IMR-90 (cell line): ENCODE measurements around the gene PNMA8B. TPM values are rescaled to one million over a fixed set of nuclear protein-coding genes. Genes with fewer than 3 reads are reported as not detected.
A peak's percentile ranks its signal among the peaks of the same experiment; 100 is the strongest.

Experiments used
- ATAC-seq: fragments of 200-7000 bp; cut with Tn5 transposase; 2 replicates; pipeline ENCODE4 v1.9.1; 2020; ENCODE audit warnings: low read depth, mild to moderate bottlenecking, moderate library complexity
- BruUV-seq: library from RNA; stranded (reverse); fragments of 400-500 nt; replicated peaks from 2 replicates; lab custom pipeline; 2021; lab: Mats Ljungman, UMichigan
- CTCF ChIA-PET: fragments of 300-600 bp; formaldehyde crosslinking; extraction: SDS; loops from one replicate; lab custom pipeline; 2021; ENCODE audit warnings: antibody characterized with exemption; lab: Yijun Ruan, JAX
- POLR2A ChIA-PET: fragments of 300-600 bp; sonication (Branson Sonifier 250); formaldehyde crosslinking; loops from one replicate; lab custom pipeline; 2022; ENCODE audit warnings: antibody characterized with exemption; ENCODE audit not compliant: unreplicated experiment; lab: Charles Lee
- DNase-seq: peaks from one replicate; pipeline ENCODE4 v3.0.0; 2013
- H2AFZ ChIP-seq: replicated peaks from 2 replicates; pipeline ENCODE3; 2013; ENCODE audit warnings: low read length, mild to moderate bottlenecking; ENCODE audit not compliant: poor library complexity
- H2AK5ac ChIP-seq: 2 replicates; pipeline ENCODE4 v1.6.1; 2013; ENCODE audit warnings: low read depth, low read length, inconsistent platforms
- H2AK9ac ChIP-seq: replicated peaks from 2 replicates; pipeline ENCODE3; 2013; ENCODE audit warnings: mild to moderate bottlenecking, low read depth, low read length, moderate library complexity; ENCODE audit not compliant: poor library complexity
- H2BK120ac ChIP-seq: 2 replicates; pipeline ENCODE4 v1.6.1; 2013; ENCODE audit warnings: low read depth, low read length, inconsistent platforms
- H2BK15ac ChIP-seq: 3 replicates; pipeline ENCODE4 v1.6.1; 2013; ENCODE audit warnings: low read depth, low read length, inconsistent platforms
- H2BK20ac ChIP-seq: 2 replicates; pipeline ENCODE4 v1.6.1; 2013; ENCODE audit warnings: low read depth, mild to moderate bottlenecking, inconsistent platforms, low read length, moderate library complexity
- H2BK5ac ChIP-seq: 2 replicates; pipeline ENCODE4 v1.6.1; 2013; ENCODE audit warnings: mild to moderate bottlenecking, low read depth, low read length, inconsistent platforms; ENCODE audit not compliant: poor library complexity, severe bottlenecking
- H3K14ac ChIP-seq: replicated peaks from 2 replicates; pipeline ENCODE4 v1.6.1; 2013; ENCODE audit warnings: low read depth, low read length, inconsistent platforms
- H3K18ac ChIP-seq: 2 replicates; pipeline ENCODE4 v1.6.1; 2013; ENCODE audit warnings: low read depth, low read length, control low read depth
- H3K23ac ChIP-seq: 2 replicates; pipeline ENCODE4 v1.6.1; 2013; ENCODE audit warnings: low read depth, low read length, inconsistent platforms
- H3K27ac ChIP-seq: 2 replicates; pipeline ENCODE4 v1.5.1; 2013; ENCODE audit warnings: mild to moderate bottlenecking, control low read depth, low read length; ENCODE audit not compliant: insufficient read depth
- H3K27me3 ChIP-seq: 2 replicates; pipeline ENCODE4 v1.6.1; 2013; ENCODE audit warnings: low read length; ENCODE audit not compliant: control insufficient read depth, insufficient read depth
- H3K36me3 ChIP-seq: 2 replicates; pipeline ENCODE4 v1.6.1; 2013; ENCODE audit warnings: low read length, mixed read lengths; ENCODE audit not compliant: control insufficient read depth, insufficient read depth
- H3K4ac ChIP-seq: 2 replicates; pipeline ENCODE4 v1.6.1; 2013; ENCODE audit warnings: low read depth, low read length, inconsistent platforms
- H3K4me1 ChIP-seq: 2 replicates; pipeline ENCODE4 v1.6.1; 2013; ENCODE audit warnings: low read length, mixed read lengths; ENCODE audit not compliant: control insufficient read depth, insufficient read depth
- H3K4me2 ChIP-seq: 2 replicates; pipeline ENCODE4 v1.6.1; 2013; ENCODE audit warnings: low read depth, mild to moderate bottlenecking, control low read depth, low read length, moderate library complexity
- H3K4me3 ChIP-seq: 2 replicates; pipeline ENCODE4 v1.5.1; 2013; ENCODE audit warnings: low read depth, mild to moderate bottlenecking, control low read depth, low read length, moderate library complexity; ENCODE audit not compliant: insufficient read depth
- H3K56ac ChIP-seq: 2 replicates; pipeline ENCODE4 v1.6.1; 2013; ENCODE audit warnings: low read length, inconsistent platforms; ENCODE audit not compliant: insufficient read depth; ENCODE audit errors: extremely low read depth
- H3K79me1 ChIP-seq, 2 experiments: 2 replicates each; pipeline ENCODE4 v1.6.1; 2013; ENCODE audit warnings: low read length in 2 of 2, inconsistent platforms in 1 of 2, low read depth in 1 of 2
- H3K9ac ChIP-seq: 2 replicates; pipeline ENCODE4 v1.6.1; 2013; ENCODE audit warnings: low read depth, low read length, control low read depth
- H3K9me1 ChIP-seq: 2 replicates; pipeline ENCODE4 v1.6.1; 2013; ENCODE audit warnings: low read length, inconsistent platforms; ENCODE audit not compliant: insufficient read depth
- H3K9me3 ChIP-seq: 2 replicates; pipeline ENCODE4 v1.6.1; 2013; ENCODE audit warnings: low read length; ENCODE audit not compliant: control insufficient read depth, insufficient read depth
- H4K20me1 ChIP-seq: 2 replicates; pipeline ENCODE4 v1.6.1; 2013; ENCODE audit warnings: low read length, inconsistent platforms; ENCODE audit not compliant: insufficient read depth
- H4K5ac ChIP-seq: 2 replicates; pipeline ENCODE4 v1.6.1; 2013; ENCODE audit warnings: mild to moderate bottlenecking, low read depth, low read length, control low read depth
- H4K8ac ChIP-seq, 2 experiments: 2 replicates each; pipeline ENCODE4 v1.6.1; 2013; ENCODE audit warnings: low read depth in 2 of 2, low read length in 2 of 2, control low read depth in 1 of 2, inconsistent platforms in 1 of 2
- H4K91ac ChIP-seq: 2 replicates; pipeline ENCODE4 v1.6.1; 2013; ENCODE audit warnings: low read depth, low read length, inconsistent platforms; ENCODE audit not compliant: insufficient read depth
- CEBPB ChIP-seq: IDR thresholded peaks from 2 replicates; pipeline ENCODE4 v1.6.1; 2012; ENCODE audit warnings: low read depth, low read length, improper control_type of control experiment
- CHD1 ChIP-seq: IDR thresholded peaks from 2 replicates; pipeline ENCODE4 v1.6.1; 2012; ENCODE audit warnings: low read depth, low read length, improper control_type of control experiment
- CTCF ChIP-seq: conservative IDR thresholded peaks from 2 replicates; pipeline ENCODE4 v1.5.1; 2012; ENCODE audit warnings: mild to moderate bottlenecking, low read depth, low read length, improper control_type of control experiment
- ELK1 ChIP-seq: fragments of 150-350 bp; IDR thresholded peaks from 2 replicates; pipeline ENCODE4 v1.6.1; 2016; ENCODE audit warnings: low read depth, mild to moderate bottlenecking, low read length, moderate library complexity, borderline replicate concordance
- MAFK ChIP-seq: IDR thresholded peaks from 2 replicates; pipeline ENCODE4 v1.6.1; 2012; ENCODE audit warnings: low read depth, low read length, improper control_type of control experiment
- MXI1 ChIP-seq: IDR thresholded peaks from 2 replicates; pipeline ENCODE4 v1.6.1; 2012; ENCODE audit warnings: low read depth, mild to moderate bottlenecking, low read length, moderate library complexity, borderline replicate concordance
- POLR2A ChIP-seq: IDR thresholded peaks from 2 replicates; pipeline ENCODE4 v1.6.1; 2012; ENCODE audit warnings: mild to moderate bottlenecking, low read depth, low read length
- RAD21 ChIP-seq: IDR thresholded peaks from 2 replicates; pipeline ENCODE4 v1.6.1; 2012; ENCODE audit warnings: low read length, improper control_type of control experiment
- RCOR1 ChIP-seq: IDR thresholded peaks from 2 replicates; pipeline ENCODE4 v1.6.1; 2012; ENCODE audit warnings: mild to moderate bottlenecking, low read length, improper control_type of control experiment; ENCODE audit not compliant: insufficient replicate concordance
- WGBS, 2 experiments: methylation state at CpG; one replicate each; pipeline versions ENCODE4 v1.1.5 to v1.1.7; 2013; ENCODE audit warnings: missing lambda C conversion rate in 2 of 2; ENCODE audit not compliant: insufficient read length in 1 of 2; ENCODE audit errors: extremely low coverage in 2 of 2; 5-methylcytosine and 5-hydroxymethylcytosine counted together
- dilution Hi-C: fragments of 300-500 bp; cut with HindIII; formaldehyde crosslinking; loops from one replicate; pipeline ENCODE4 v1.14.3; 2018; ENCODE audit warnings: low sequenced_read_pairs; ENCODE audit not compliant: unreplicated experiment
- in situ Hi-C: fragments of 300-500 bp; cut with MboI; formaldehyde crosslinking; loops from 3 replicates; pipeline ENCODE4 v1.14.3; 2019; ENCODE audit warnings: low sequenced_read_pairs, inconsistent platforms, mixed read lengths
- intact Hi-C: fragments of 100-400 bp; cut with micrococcal nuclease; formaldehyde crosslinking; loops from 2 replicates; pipeline ENCODE4 v1.10.0; 2022
- polyA plus RNA-seq, 3 experiments: library from polyadenylated mRNA; depleted of rRNA; stranded (reverse); fragments of >200 nt; gene quantifications; 2 replicates each; pipeline ENCODE4 v1.2.3, GENCODE V29; 2012; ENCODE audit warnings: low replicate concordance in 1 of 3
- total RNA-seq: library from RNA; depleted of rRNA; stranded (reverse); fragments of >200 nt; gene quantifications from 2 replicates; pipeline ENCODE4 v1.2.3, GENCODE V29; 2012

PNMA8B gene
- total and polyA plus RNA-seq, 2 of the 4 experiments (the other 2 are of a cell fraction), result 0.12 to 0.18 TPM

GRCh38 chr19:46492841-46493235 is 2.8 kb downstream of the PNMA8B start (continued):
- no peak for TF ChIP-seq MXI1
- TF ChIP-seq RCOR1, result no peak
- TF ChIP-seq MAFK, result no peak
- TF ChIP-seq CEBPB, result no peak

- DNase-seq (no peak), ATAC-seq (no peak)
- Histone ChIP-seq H3K18ac (no peak overlapping the region), H2BK120ac (no peak overlapping the region), H3K9me3 (no peaks in the 10 kb centered on the region), H2AK5ac (no peak overlapping the region), H3K9me1 (no peaks in the 10 kb centered on the region), H2BK20ac (no peak overlapping the region), H3K9ac (no peak overlapping the region), H3K4me3 (no peak overlapping the region), H4K8ac (no peak overlapping the region), H3K23ac (no peak overlapping the region), H2BK15ac (no peak overlapping the region), H3K14ac (no peak overlapping the region), H3K4ac (no peak overlapping the region), H3K36me3 (no peaks in the 10 kb centered on the region), H3K27me3 (peaks cover 45% of the 10 kb centered on the region), H3K4me1 (no peaks in the 10 kb centered on the region), H2AK9ac (peak overlapping the region; percentile 11), H2BK5ac (no peak overlapping the region), H4K5ac (no peak overlapping the region), H4K91ac (no peak overlapping the region), H2AFZ (no peak overlapping the region), H3K56ac (no peak overlapping the region), H3K27ac (no peak overlapping the region), H3K4me2 (no peak overlapping the region), H3K79me1 (no peaks in the 10 kb centered on the region), H4K20me1 (no peaks in the 10 kb centered on the region; the same call in 1 of the 2 replicates)
- BruUV-seq, result no TSS peak
- ChIA-PET CTCF (no interaction called here), POLR2A (no interaction called here)
- in situ Hi-C loops, result no loop called here
- WGBS, 2 experiments, result 71% methylated on average over 9 of the region's 18 CpGs; no CpG with 5 or more reads in 1 of the 2 experiments
- dilution Hi-C loops, result no loop called here
- intact Hi-C loops, result no loop called here
- TF ChIP-seq CHD1, result no peak
- TF ChIP-seq POLR2A, result no peak
- no peak for TF ChIP-seq MAFK
- TF ChIP-seq CTCF, result no peak
- no peak for TF ChIP-seq RCOR1
- TF ChIP-seq ELK1, result no peak
- no peak for TF ChIP-seq RAD21
- no peak for TF ChIP-seq MXI1
Observed at GRCh38 chr19:46491975-46492682, 3.5 kb downstream of the PNMA8B start.
